Smooth muscle cell of trachea (primary cell): ENCODE results near the gene TERC. TPM values are rescaled to one million over a fixed set of nuclear protein-coding genes. Genes with fewer than 3 reads are reported as not detected.

Experiments used
- total RNA-seq: library from RNA; depleted of rRNA; stranded (reverse); fragments of >200 nt; gene quantifications from 2 replicates; pipeline ENCODE4 v1.2.1, GENCODE V29; 2014

TERC gene
- total RNA-seq, result 254 and 264 TPM in 2 replicates

GRCh38 chr3:169764882-169765612 is at the start of gene TERC:
Gene TERC (minus strand): TSS chr3:169765060.

DNA sequence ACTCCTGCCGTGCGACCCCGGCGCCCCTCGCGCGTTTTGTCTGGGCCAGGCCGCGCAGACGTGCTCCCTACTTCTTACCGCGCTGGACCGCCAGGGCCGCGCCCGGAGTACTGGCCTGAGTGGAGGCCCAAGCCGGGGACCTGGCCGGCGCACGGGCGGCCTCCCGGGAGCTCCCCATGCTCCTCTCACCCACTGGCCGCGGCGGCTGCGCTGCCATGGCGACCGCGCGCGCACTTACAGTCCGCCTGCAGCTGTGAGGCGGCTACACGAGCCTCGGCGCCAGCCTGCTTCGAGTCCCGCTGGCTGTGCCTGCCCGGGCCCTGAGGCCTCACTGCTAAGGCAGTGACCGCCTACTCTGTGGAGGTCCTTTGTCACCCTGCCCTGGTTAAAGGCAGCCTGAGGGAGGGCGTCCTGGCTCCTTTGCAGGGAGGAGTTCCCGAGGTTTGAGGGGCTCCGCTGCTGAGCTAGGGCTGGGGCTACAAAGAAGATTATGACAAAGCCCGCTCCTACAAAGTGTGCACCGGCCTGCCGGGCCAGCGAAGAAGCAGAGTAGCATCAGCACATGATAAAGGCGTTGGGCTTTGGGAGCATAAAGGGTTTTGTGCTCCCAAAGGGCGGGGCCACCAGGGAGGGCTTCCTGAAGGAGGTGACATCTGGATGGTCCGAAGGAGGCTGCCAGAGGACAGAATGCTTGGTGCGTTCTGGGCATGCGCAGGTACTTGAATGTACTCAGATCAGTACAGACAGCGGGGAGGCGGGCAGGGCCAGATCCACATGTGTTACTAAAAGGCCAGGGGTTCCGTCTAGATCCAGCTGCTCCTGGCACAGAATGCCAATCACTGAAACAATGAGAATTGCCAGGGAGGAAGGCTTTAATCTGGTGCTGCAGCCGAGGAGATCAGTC is 47.7 kb upstream of the TERC start, which contains the start of the genes LRRC34 and LRRIQ4:
TSS of gene LRRC34 (minus strand) at position 573 of the 904 bp plus-strand sequence. CDS start at position 217, 356 bp downstream.
TSS of gene LRRIQ4 (plus strand) at position 539 of the 904 bp plus-strand sequence. CDS start 9,052 bp downstream, outside the sequence.

DNA sequence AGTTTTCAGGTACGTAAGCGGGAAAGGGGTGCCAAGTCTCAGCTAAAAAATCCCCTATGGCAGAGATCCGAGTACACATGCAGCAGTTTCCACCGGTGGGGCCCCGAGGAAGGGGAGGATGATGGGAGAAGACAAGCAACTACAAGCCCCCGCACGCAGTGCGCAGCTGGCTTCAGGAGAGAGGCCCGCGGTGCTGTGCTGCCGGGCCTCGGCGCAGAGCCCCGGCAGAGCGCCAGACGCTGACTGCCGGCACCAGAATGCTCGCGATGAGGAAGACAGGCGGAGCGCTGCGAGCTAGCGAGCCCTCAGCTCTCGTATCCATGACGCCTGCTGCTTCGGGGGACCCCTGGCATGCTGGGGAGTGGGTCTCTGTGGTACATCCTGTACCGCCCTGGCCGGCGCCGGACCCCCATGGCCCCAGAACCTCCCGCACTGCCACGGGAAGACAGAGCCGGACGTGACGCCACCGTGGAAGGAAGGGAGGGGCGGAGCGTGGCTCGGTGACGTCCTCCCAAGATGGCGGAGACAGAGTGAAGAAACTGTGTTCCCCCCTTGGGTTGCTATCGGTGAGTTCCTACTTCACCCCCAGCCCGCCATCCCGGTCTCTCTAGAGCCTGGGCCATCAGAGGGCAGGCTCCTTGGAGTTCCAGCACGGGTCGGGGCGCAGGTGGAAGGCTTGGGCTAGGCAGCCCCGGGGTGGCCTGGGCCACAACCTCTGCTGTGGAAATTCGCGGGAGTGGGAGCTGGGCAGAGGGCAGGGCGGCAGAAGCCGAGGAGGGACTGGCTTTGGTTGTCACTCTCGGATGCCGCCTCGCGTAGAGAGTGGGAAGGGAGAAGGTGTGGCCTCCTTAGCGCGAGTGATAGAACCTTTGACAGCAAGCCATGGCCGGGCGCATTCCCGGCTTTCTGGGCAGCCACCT is 8.3 kb upstream of the TERC start, which contains the start of gene MYNN:
TSS of gene MYNN (plus strand) at position 500 of the 920 bp plus-strand sequence. CDS start 900 bp downstream, outside the sequence.

GRCh38 chr3:169769287-169770181 is 4.7 kb upstream of the TERC start, which contains the start of gene ACTRT3:
Gene ACTRT3 (minus strand): TSS chr3:169769561. CDS start chr3:169769520, 41 bp downstream.

Other genes starting within 250 kb of the TERC start
- 69.8 and 104 TPM in 2 replicates for gene MECOM, start 101.3 kb downstream of the TERC start, total RNA-seq
- 4.8 and 5.4 TPM in 2 replicates for gene ACTRT3, start 4.5 kb upstream of the TERC start, total RNA-seq
- 21.0 and 28.2 TPM in 2 replicates for gene MYNN, start 8.3 kb upstream of the TERC start, total RNA-seq
- not detected in 2 replicates for gene LRRIQ4, start 47.8 kb upstream of the TERC start, total RNA-seq
- 2.0 and 7.9 TPM in 2 replicates for gene LRRC34, start 47.8 kb upstream of the TERC start, total RNA-seq
- not detected in 2 replicates for gene LRRC31, start 104.9 kb upstream of the TERC start, total RNA-seq
- gene SAMD7, start 146.5 kb upstream of the TERC start, total RNA-seq, result not detected in 2 replicates
- 46.3 and 49.0 TPM in 2 replicates for gene SEC62, start 201.7 kb upstream of the TERC start, total RNA-seq